NOMO-1 treated with dmso at 0.1 percent for 144 hours (cell line): Measurements from ENCODE around the gene STK40.
A peak's percentile ranks its signal among the peaks of the same experiment; 100 is the strongest.

Experiments
- DNase-seq: peaks from one replicate; lab custom pipeline; 2025; ENCODE audit not compliant: unreplicated experiment; lab: John Stamatoyannopoulos, UW

Gene STK40

GRCh38 chr1:36398370-36398977 lies 12.8 kb upstream of the STK40 start:
- DNase-seq = no peak

- peak; percentile 88 for DNase-seq
Measured at GRCh38 chr1:36397378-36398230, 11.9 kb upstream of the STK40 start, which contains the start of gene LSM10. Gene LSM10 (minus strand): TSS chr1:36397908. CDS start chr1:36394129, 3,779 bp downstream.

GRCh38 chr1:36397083-36397377 lies 11.3 kb upstream of the STK40 start:
- no peak for DNase-seq

GRCh38 chr1:36396359-36396758 lies 10.6 kb upstream of the STK40 start:
- no peak for DNase-seq

- no peak for DNase-seq
Measured at GRCh38 chr1:36393686-36394085, 8.0 kb upstream of the STK40 start.

GRCh38 chr1:36392836-36393235 lies 7.1 kb upstream of the STK40 start:
- DNase-seq = no peak

GRCh38 chr1:36391271-36391670 lies 5.5 kb upstream of the STK40 start:
- DNase-seq = no peak

- DNase-seq = no peak
Measured at GRCh38 chr1:36390411-36390810, 4.7 kb upstream of the STK40 start.

GRCh38 chr1:36389999-36390398 lies 4.3 kb upstream of the STK40 start:
- DNase-seq = no peak

- no peak for DNase-seq
Measured at GRCh38 chr1:36389261-36389660, 3.5 kb upstream of the STK40 start.

GRCh38 chr1:36387141-36387949 lies 1.6 kb upstream of the STK40 start:
- DNase-seq = peak; percentile 34

GRCh38 chr1:36386265-36387140 lies 779 bp upstream of the STK40 start:
- peak; percentile 99 for DNase-seq

- no peak for DNase-seq
Measured at GRCh38 chr1:36384542-36385409, 948 bp downstream of the STK40 start.

GRCh38 chr1:36383240-36383639 lies 2.5 kb downstream of the STK40 start:
- DNase-seq = no peak

GRCh38 chr1:36382669-36383068 lies 3.1 kb downstream of the STK40 start:
- no peak for DNase-seq

- DNase-seq = no peak
Measured at GRCh38 chr1:36382231-36382630, 3.5 kb downstream of the STK40 start.

- no peak for DNase-seq
Measured at GRCh38 chr1:36381405-36381804, 4.3 kb downstream of the STK40 start.

GRCh38 chr1:36380782-36381181 lies 4.9 kb downstream of the STK40 start:
- no peak for DNase-seq

- no peak for DNase-seq
Measured at GRCh38 chr1:36380143-36380619, 5.5 kb downstream of the STK40 start.
